H4 (cell line): Measurements from ENCODE around the gene PGAM2. TPM values are rescaled to one million over a fixed set of nuclear protein-coding genes. Genes with fewer than 3 reads are reported as not detected.

Experiments used
- DNase-seq: peaks from one replicate; pipeline ENCODE4 v3.0.0-alpha.2; 2015; ENCODE audit warnings: low spot score
- total RNA-seq: library from RNA; depleted of rRNA; stranded (reverse); fragments of >200 nt; shearing (Covaris generic); gene quantifications from 2 replicates; pipeline ENCODE4 v1.2.3, GENCODE V29; 2014

PGAM2 gene
- total RNA-seq, 1 experiment from 2014 or later, result not detected

GRCh38 chr7:44085546-44085945 is 20.2 kb upstream of the PGAM2 start:
- no peak for DNase-seq

DNA sequence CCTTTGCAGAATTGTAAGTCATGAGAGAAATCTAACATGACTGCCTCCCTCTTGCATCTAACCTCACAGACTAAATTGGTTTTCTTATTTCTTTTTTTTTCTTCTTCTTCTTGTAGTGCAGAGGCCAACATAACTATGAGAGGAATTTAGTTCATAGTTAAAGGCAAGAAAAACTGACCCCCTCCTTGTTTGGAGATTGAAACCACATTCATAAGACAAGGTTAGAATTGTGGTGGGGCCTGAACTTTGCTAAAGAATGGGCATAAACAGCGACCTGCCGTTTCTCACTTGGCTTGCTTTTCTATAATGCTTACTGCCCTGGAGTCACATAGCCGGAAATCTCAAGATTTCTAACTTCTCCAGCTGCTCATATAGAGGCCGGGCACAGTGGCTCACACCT is 19.3 kb upstream of the PGAM2 start:
- DNase-seq, result no peak

- DNase-seq, result no peak
These were observed 18.4 kb upstream of the PGAM2 start for GRCh38 chr7:44083796-44084195.

DNA sequence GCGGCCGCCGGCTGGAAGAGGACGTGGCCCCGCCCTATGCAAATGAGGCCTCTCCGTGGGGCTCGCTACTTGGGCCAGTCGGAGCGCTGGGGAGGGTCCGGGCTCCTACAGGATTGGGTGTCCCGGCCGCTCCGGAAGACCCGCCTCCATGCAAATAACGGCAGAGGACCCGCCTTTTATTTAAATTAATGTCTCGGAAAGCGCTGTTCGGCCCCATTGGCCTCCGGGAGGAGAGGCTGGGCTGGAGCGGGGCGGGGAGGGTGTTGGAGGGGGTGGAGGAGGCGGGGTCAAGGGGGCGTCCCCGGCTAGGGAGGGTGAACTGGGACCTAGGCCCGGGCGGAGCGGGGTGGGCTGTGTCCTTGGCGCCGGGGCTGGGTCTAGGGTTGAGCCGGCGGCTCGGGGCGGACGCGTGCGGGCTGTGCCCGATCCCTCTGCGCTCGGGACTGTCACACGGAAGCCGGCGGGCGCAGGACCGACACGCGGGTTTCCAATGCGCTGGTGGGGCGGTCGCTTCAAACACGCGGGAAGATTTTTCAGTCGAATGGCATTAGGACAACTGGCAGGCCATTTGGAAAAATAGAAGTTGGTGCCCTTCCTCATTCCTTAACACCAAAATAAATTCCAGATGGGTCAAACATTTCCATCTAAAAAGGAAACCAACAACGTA is 17.3 kb upstream of the PGAM2 start:
- DNase-seq, result peak; percentile 100

DNA sequence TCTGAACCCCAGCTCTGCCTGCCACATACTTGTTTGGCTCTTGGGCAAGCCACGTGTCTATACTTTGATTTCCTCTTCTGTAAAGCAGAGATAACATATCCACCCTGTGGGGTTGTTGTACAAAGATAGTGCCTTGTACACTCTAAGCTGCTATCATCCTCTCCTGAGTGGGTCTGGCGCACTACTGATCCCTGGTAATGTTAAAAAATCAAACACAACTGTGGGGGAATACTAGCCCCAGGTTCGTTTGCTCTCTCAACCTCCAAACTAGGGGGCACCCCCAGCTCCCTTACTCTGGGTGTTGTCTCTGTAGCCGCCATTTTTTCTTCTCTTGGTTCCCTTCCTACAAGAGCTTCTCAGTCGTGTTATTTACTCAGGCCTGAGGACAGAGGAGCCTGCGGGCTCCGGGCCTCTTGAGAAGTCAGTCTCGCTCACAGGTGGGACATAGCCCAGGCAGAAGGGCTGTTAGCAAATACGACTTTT is 15.9 kb upstream of the PGAM2 start:
- DNase-seq, result no peak

- DNase-seq, result no peak
These were observed 15.4 kb upstream of the PGAM2 start for GRCh38 chr7:44080686-44081265.

GRCh38 chr7:44080118-44080517 is 14.8 kb upstream of the PGAM2 start:
- no peak for DNase-seq

GRCh38 chr7:44079331-44080021 is 14.1 kb upstream of the PGAM2 start:
- no peak for DNase-seq

DNA sequence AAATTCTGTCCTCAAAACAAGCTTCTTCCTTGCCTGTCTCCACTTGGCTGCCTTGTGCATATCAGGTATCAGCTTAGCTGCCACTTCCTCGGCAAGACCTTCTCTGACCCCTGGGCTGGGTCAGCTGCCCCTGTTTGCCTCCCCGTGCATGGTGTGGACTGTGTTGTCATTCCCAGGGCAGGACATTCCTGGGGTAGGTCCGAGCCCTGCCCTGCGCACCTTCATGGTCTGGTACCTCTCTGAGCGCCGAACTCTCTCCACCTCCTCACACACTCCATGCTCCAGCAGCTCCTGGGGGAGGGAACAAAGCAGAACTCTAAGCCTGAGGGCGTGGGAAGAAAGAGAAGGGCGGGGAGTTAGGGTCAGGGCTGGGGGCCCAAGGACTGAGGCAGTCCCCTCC is 13.2 kb upstream of the PGAM2 start:
- DNase-seq, result no peak

DNA sequence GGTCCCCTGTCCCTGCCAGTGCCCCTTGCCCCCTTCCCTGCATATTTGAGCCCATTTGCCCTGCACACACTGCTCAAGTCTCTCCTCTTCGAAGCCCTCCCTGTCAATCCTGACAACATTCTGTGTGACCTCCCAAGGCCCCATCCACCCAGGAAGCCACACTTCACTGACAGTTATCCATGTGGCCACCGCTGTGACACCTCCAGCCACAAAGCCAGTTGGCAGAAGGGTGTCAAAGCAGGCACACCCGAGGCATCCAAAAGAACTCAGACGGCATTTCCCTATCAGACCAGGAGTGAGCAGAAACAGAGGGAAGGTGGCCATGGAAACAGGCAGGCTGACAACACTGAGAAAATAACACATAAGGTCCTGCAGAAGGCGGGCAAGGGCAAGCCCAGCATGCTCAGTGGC is 12.3 kb upstream of the PGAM2 start:
- no peak for DNase-seq

- DNase-seq, result no peak
These were observed 11.7 kb upstream of the PGAM2 start for GRCh38 chr7:44077061-44077460.

DNA sequence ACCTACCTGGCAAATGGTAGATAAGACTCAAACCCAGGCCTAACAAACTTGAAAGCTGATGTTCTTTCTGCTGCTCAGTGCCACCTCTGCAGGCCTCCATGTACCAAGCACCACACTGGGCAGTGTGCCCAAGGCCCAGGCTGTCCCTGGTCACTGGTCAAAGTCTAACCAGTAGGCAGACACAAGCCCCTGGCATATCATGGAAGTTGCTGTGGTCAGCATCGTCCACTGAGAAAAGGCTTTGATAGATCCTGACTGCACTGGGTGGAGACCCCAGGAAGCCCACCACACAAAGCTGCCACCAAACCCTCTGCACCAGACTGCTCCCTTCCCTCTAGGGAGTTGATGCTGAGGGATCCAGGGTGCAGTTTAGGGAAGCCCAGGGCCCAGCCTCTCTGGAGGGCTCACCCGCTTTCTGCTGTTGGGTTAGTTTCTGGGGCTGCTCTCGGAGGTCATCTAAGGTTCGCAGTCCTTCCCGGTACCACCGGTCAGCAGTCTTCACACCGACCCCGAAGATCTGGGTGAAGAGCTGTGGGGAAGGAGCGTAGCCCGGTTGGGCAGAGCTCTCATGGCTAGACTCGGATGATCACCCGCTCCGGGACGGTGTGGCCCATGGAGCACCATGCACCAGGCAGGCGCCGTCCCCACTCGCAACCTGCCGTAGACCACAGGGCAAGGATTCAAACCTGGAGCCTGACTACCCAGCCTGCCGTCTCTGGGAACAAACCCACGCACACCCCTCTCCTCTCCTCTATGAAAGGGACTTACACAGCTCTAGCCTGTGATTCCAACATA is 10.9 kb upstream of the PGAM2 start:
- DNase-seq, result no peak

GRCh38 chr7:44075296-44076075 is 10.1 kb upstream of the PGAM2 start:
- no peak for DNase-seq

DNA sequence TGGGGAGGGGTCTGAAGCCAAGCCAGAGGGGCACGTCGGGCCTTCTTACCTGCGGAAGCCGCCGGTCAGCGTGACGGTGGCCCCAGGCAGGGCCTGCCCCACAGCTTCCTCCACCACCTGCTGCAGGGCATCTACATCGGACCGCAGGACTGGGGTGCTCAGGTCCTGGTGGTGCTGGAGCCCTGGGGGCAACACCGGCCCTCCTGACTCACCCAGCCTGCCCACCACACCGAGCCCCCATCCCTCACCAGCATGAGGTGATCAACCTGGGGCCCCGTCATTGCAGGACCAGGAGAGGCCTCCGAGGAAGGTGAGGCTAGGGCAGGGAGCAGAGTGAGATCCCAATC is 9.0 kb upstream of the PGAM2 start:
- no peak for DNase-seq

- DNase-seq, result no peak
These were observed 8.4 kb upstream of the PGAM2 start for GRCh38 chr7:44073664-44074348.

GRCh38 chr7:44072364-44073231 is 7.2 kb upstream of the PGAM2 start:
- peak; percentile 88 for DNase-seq

- DNase-seq, result no peak
These were observed 6.5 kb upstream of the PGAM2 start for GRCh38 chr7:44071726-44072363.

- DNase-seq, result no peak
These were observed 2.7 kb upstream of the PGAM2 start for GRCh38 chr7:44068054-44068453.
